ENCODE measurements around the gene ANO10.
A peak's percentile ranks its signal among the peaks of the same experiment; 100 is the strongest.
"Not testable (repeated sequence)": the region's sequence is repeated elsewhere in the genome, so short reads cannot be mapped to it uniquely, and the experiment has no call there.

The ANO10 gene

GRCh38 chr3:43624619-43625305 lies 3.0 kb upstream of the ANO10 start:
- DNase-seq, result no peak

GRCh38 chr3:43620831-43621655 lies 768 bp downstream of the ANO10 start:
- no peak for DNase-seq

- DNase-seq, result no peak
Measured at GRCh38 chr3:43619588-43619987, 2.2 kb downstream of the ANO10 start.

- DNase-seq, result no peak
Measured at GRCh38 chr3:43618142-43618541, 3.7 kb downstream of the ANO10 start.

GRCh38 chr3:43616034-43616433 lies 5.8 kb downstream of the ANO10 start:
- DNase-seq, result no peak

GRCh38 chr3:43615133-43615532 lies 6.7 kb downstream of the ANO10 start:
- no peak for DNase-seq

GRCh38 chr3:43613976-43614375 lies 7.8 kb downstream of the ANO10 start:
- no peak for DNase-seq

GRCh38 chr3:43612419-43612818 lies 9.4 kb downstream of the ANO10 start:
- DNase-seq, result no peak

GRCh38 chr3:43609406-43609805 lies 12.4 kb downstream of the ANO10 start:
- DNase-seq, result no peak

GRCh38 chr3:43608751-43609150 lies 13.1 kb downstream of the ANO10 start:
- no peak for DNase-seq

GRCh38 chr3:43606284-43606683 lies 15.5 kb downstream of the ANO10 start:
- no peak for DNase-seq

- DNase-seq, result not testable (repeated sequence)
Measured at GRCh38 chr3:43599959-43600358, 21.9 kb downstream of the ANO10 start.

- DNase-seq, result no peak
Measured at GRCh38 chr3:43597961-43598360, 23.9 kb downstream of the ANO10 start.

GRCh38 chr3:43596178-43596577 lies 25.6 kb downstream of the ANO10 start:
- not testable (repeated sequence) for DNase-seq

- DNase-seq, result not testable (repeated sequence)
Measured at GRCh38 chr3:43595280-43595679, 26.5 kb downstream of the ANO10 start.

GRCh38 chr3:43593588-43593987 lies 28.2 kb downstream of the ANO10 start:
- DNase-seq, result not testable (repeated sequence)

- not testable (repeated sequence) for DNase-seq
Measured at GRCh38 chr3:43591866-43592265, 29.9 kb downstream of the ANO10 start.

GRCh38 chr3:43587303-43587702 lies 34.5 kb downstream of the ANO10 start:
- DNase-seq, result no peak

- DNase-seq, result peak in 1 of 5 experiments; percentile 42
Measured at GRCh38 chr3:43584043-43584826, 37.6 kb downstream of the ANO10 start.

- peak in 1 of 5 experiments; percentile 8 for DNase-seq
Measured at GRCh38 chr3:43583481-43583880, 38.3 kb downstream of the ANO10 start.

- DNase-seq, result no peak
Measured at GRCh38 chr3:43582866-43583265, 38.9 kb downstream of the ANO10 start.

GRCh38 chr3:43581343-43581742 lies 40.5 kb downstream of the ANO10 start:
- DNase-seq, result no peak

- no peak for DNase-seq
Measured at GRCh38 chr3:43580181-43580580, 41.6 kb downstream of the ANO10 start.

All from T-helper 2 cell (primary cell).